HCT116 (cell line): Measurements from ENCODE around the gene SLC30A9. TPM values are rescaled to one million over a fixed set of nuclear protein-coding genes. Genes with fewer than 3 reads are reported as not detected.

Experiments
- ATAC-seq: fragments of 200-7000 bp; cut with Tn5 transposase; 2 replicates; pipeline ENCODE4 v1.9.1; 2020; ENCODE audit warnings: mild to moderate bottlenecking, moderate library complexity
- BruUV-seq: library from RNA; stranded (reverse); fragments of 400-500 nt; replicated peaks from 2 replicates; lab custom pipeline; 2021; lab: Mats Ljungman, UMichigan
- CTCF ChIA-PET: fragments of 300-600 bp; sonication (Branson Sonifier 250); formaldehyde crosslinking; loops from one replicate; lab custom pipeline; 2021; ENCODE audit warnings: antibody characterized with exemption; lab: Charles Lee
- POLR2A ChIA-PET: fragments of 300-600, 350-600 bp; sonication (Branson Sonifier 250); formaldehyde crosslinking; loops from one replicate; lab custom pipeline; 2021; ENCODE audit warnings: antibody characterized with exemption; lab: Charles Lee
- RAD21 ChIA-PET, 2 experiments: fragments of 300-600 bp; sonication (Branson Sonifier 250); formaldehyde crosslinking; loops; one replicate each; lab custom pipeline; 2023; ENCODE audit warnings: low total read pairs in 2 of 2; ENCODE audit not compliant: uncharacterized antibody in 2 of 2, unreplicated experiment in 2 of 2, low non-redundant PET in 1 of 2; lab: Charles Lee
- DNase-seq: peaks from one replicate; pipeline ENCODE4 v3.0.0-alpha.2; 2010; ENCODE audit warnings: low read depth, low spot score
- H2AFZ ChIP-seq: fragments of 200-600 bp; shearing (Covaris generic), sonication (generic); 2 replicates; pipeline ENCODE4 v1.6.1; 2017; ENCODE audit warnings: low read depth, mixed run types, mixed read lengths, antibody characterized with exemption, low read length; ENCODE audit not compliant: poor library complexity, severe bottlenecking
- H3K27ac ChIP-seq: 2 replicates; pipeline ENCODE4 v1.5.1; 2012; ENCODE audit warnings: low read depth, low read length
- H3K27me3 ChIP-seq: fragments of 200-600 bp; sonication (generic); 2 replicates; pipeline ENCODE4 v1.6.1; 2016; ENCODE audit warnings: mixed run types, low read length, mixed read lengths; ENCODE audit not compliant: insufficient read depth
- H3K36me3 ChIP-seq, 2 experiments: fragments of 200-500 bp in 1 of 2; fragments of 200-600 bp in 1 of 2; sonication (Bioruptor generic) in 1 of 2; sonication (generic) in 1 of 2; 2 replicates each; pipeline versions ENCODE4 v1.5.1 to v1.6.1; 2014 to 2016; ENCODE audit warnings: low read length in 2 of 2, inconsistent platforms in 1 of 2, mixed read lengths in 1 of 2, mixed run types in 1 of 2; ENCODE audit not compliant: insufficient read depth in 2 of 2, control insufficient read depth in 1 of 2
- H3K4me1 ChIP-seq, 2 experiments: fragments of 200-600 bp in 1 of 2; sonication (generic) in 1 of 2; 2 replicates each; pipeline versions ENCODE4 v1.5.1 to v1.6.1; 2012 to 2017; ENCODE audit warnings: low read length in 2 of 2, inconsistent platforms in 1 of 2, mild to moderate bottlenecking in 1 of 2, mixed read lengths in 1 of 2, mixed run types in 1 of 2, moderate library complexity in 1 of 2; ENCODE audit not compliant: insufficient read depth in 2 of 2, control insufficient read depth in 1 of 2
- H3K4me2 ChIP-seq: fragments of 200-600 bp; sonication (generic); 2 replicates; pipeline ENCODE4 v1.6.1; 2017; ENCODE audit warnings: mixed run types, low read length, mixed read lengths
- H3K4me3 ChIP-seq, 2 experiments: fragments of 200-600 bp in 1 of 2; sonication (generic) in 1 of 2; replicated peaks in 1 of 2; 2 replicates each; pipeline ENCODE4 v1.5.1; 2011 to 2016; ENCODE audit warnings: low read length in 2 of 2, control low read depth in 1 of 2, low read depth in 1 of 2, mild to moderate bottlenecking in 1 of 2, mixed read lengths in 1 of 2, mixed run types in 1 of 2
- H3K79me2 ChIP-seq: fragments of 200-600 bp; sonication (generic); 2 replicates; pipeline ENCODE4 v1.6.1; 2017; ENCODE audit warnings: mild to moderate bottlenecking, mixed run types, low read length, moderate library complexity, mixed read lengths; ENCODE audit not compliant: insufficient read depth
- H3K9ac ChIP-seq: fragments of 200-600 bp; sonication (generic); 2 replicates; pipeline ENCODE4 v1.6.1; 2016; ENCODE audit warnings: low read length, mixed read lengths
- H3K9me2 ChIP-seq: fragments of 200-600 bp; sonication (generic), shearing (Covaris generic); 2 replicates; pipeline ENCODE4 v1.6.1; 2017; ENCODE audit warnings: mixed run types, mild to moderate bottlenecking, moderate library complexity; ENCODE audit not compliant: insufficient read depth
- H3K9me3 ChIP-seq, 2 experiments: fragments of 200-500 bp in 1 of 2; fragments of 200-600 bp in 1 of 2; sonication (Bioruptor generic) in 1 of 2; sonication (generic) in 1 of 2; 2 replicates each; pipeline ENCODE4 v1.6.1; 2014 to 2017; ENCODE audit warnings: low read length in 2 of 2, mixed read lengths in 2 of 2, inconsistent platforms in 1 of 2, low read depth in 1 of 2, mild to moderate bottlenecking in 1 of 2, mixed run types in 1 of 2, moderate library complexity in 1 of 2; ENCODE audit not compliant: control insufficient read depth in 1 of 2, insufficient read depth in 1 of 2
- H4K20me1 ChIP-seq: fragments of 200-600 bp; sonication (generic), shearing (Covaris generic); 2 replicates; pipeline ENCODE4 v1.6.1; 2017; ENCODE audit warnings: mixed run types, mild to moderate bottlenecking, moderate library complexity; ENCODE audit not compliant: insufficient read depth
- ELF1 ChIP-seq: IDR thresholded peaks from 2 replicates; pipeline ENCODE4 v1.6.1; 2012; ENCODE audit warnings: low read depth, borderline replicate concordance
- EZH2 ChIP-seq: fragments of 200-600 bp; sonication (generic); IDR thresholded peaks from 2 replicates; pipeline ENCODE4 v1.6.1; 2017; ENCODE audit warnings: antibody characterized with exemption, mixed run types
- EZH2phosphoT487 ChIP-seq: fragments of 200-600 bp; IDR thresholded peaks from 2 replicates; pipeline ENCODE4 v1.6.1; 2018; ENCODE audit warnings: antibody characterized with exemption, borderline replicate concordance
- POLR2A ChIP-seq: IDR thresholded peaks from 2 replicates; pipeline ENCODE4 v1.7.0; 2011; ENCODE audit warnings: borderline replicate concordance; ENCODE audit not compliant: insufficient read depth, insufficient read length; ENCODE audit errors: extremely low read depth
- POLR2AphosphoS5 ChIP-seq: IDR thresholded peaks from 2 replicates; pipeline ENCODE4 v1.6.1; 2011; ENCODE audit warnings: mild to moderate bottlenecking, low read depth, low read length, moderate library complexity
- RAD21 ChIP-seq: IDR thresholded peaks from 2 replicates; pipeline ENCODE4 v1.6.1; 2012; ENCODE audit warnings: low read depth, mild to moderate bottlenecking
- SIN3A ChIP-seq: IDR thresholded peaks from 2 replicates; pipeline ENCODE4 v1.6.1; 2012; ENCODE audit warnings: low read depth
- SP1 ChIP-seq: IDR thresholded peaks from 2 replicates; pipeline ENCODE4 v1.6.1; 2012; ENCODE audit warnings: low read depth
- SRF ChIP-seq: IDR thresholded peaks from 2 replicates; pipeline ENCODE4 v1.6.1; 2012; ENCODE audit warnings: low read depth
- TCF7L2 ChIP-seq: IDR thresholded peaks from 2 replicates; pipeline ENCODE4 v1.7.0; 2011; ENCODE audit warnings: borderline replicate concordance, inconsistent platforms; ENCODE audit not compliant: insufficient read depth, insufficient read length; ENCODE audit errors: extremely low read depth
- ZNF274 ChIP-seq: fragments of 200-500 bp; sonication (Bioruptor generic); IDR thresholded peaks from 2 replicates; pipeline ENCODE4 v1.6.1; 2014; ENCODE audit warnings: mild to moderate bottlenecking, low read depth, low read length, inconsistent platforms
- intact Hi-C: fragments of 100-400 bp; cut with micrococcal nuclease; formaldehyde crosslinking; loops from 2 replicates; pipeline ENCODE4 v1.10.0; 2022
- total RNA-seq: library from RNA; stranded (reverse); gene quantifications from one replicate; pipeline ENCODE4 v1.2.1, GENCODE V29; 2021; ENCODE audit not compliant: unreplicated experiment
- TF ChIP-seq, protein P1 (sequence below): IDR thresholded peaks from 2 replicates; pipeline ENCODE4 v1.6.1; 2012
- TF ChIP-seq, protein P2 (sequence below): IDR thresholded peaks from 2 replicates; pipeline ENCODE4 v1.6.1; 2012
- TF ChIP-seq, protein P3 (sequence below): IDR thresholded peaks from 2 replicates; pipeline ENCODE4 v1.6.1; 2011; ENCODE audit warnings: mild to moderate bottlenecking, low read length, moderate library complexity; ENCODE audit not compliant: insufficient replicate concordance; ENCODE audit errors: extremely low read depth
- TF ChIP-seq, protein P4 (sequence below): IDR thresholded peaks from 2 replicates; pipeline ENCODE4 v1.6.1; 2012; ENCODE audit warnings: low read depth

Gene SLC30A9
- total RNA-seq, 1 experiment from 2014 or later = 67.4 TPM

DNA sequence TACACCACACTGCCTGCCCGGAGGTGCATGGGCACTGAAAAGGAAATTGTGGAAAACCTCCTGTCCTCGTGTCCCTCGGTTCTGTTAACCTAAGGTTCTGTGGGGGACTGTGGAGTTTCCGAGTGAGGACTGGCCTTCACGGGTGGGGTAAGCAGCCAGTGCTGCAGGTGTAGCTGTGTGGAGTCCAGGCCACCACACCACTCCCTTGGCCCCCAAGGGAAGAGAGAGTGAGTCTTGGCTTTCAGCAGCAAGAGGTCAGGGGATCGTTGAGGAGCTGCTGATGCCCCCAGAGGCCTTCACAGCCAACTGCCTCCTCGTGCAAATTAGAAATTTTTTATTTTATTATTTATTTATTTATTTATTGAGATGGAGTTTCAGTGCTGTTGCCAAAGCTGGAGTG, 141.8 kb downstream of the SLC30A9 start (continued):
- TF ChIP-seq POLR2AphosphoS5 (no peak), SRF (no peak), RAD21 (no peak), EZH2 (no peak)
- TF ChIP-seq, protein P1, sequence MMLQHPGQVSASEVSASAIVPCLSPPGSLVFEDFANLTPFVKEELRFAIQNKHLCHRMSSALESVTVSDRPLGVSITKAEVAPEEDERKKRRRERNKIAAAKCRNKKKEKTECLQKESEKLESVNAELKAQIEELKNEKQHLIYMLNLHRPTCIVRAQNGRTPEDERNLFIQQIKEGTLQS = no peak

DNA sequence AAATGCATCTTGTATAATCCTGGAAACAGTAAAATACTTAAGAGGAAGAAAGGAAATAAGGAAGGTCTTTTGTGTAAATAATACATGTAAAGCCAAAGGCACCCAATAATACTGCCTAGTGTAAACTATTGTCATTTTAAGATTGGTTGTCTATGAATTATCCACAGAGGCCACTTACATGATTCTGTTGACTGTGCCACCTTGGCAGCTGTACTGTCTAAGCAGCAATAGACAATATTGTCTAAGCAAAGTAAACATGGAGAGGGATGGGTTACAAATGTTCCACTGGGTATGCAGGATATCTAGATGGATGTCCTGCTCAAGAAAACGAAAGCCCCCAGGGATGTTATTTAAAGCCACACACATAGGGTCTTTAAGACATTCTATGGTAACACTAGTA, 142.7 kb downstream of the SLC30A9 start:
- intact Hi-C loops = no loop called here
- CTCF ChIA-PET = no interaction called here
- Histone ChIP-seq H4K20me1 (no peaks in the 10 kb centered on the region), H3K4me2 (no peak overlapping the region), H3K9ac (no peak overlapping the region), H3K36me3 (no peaks in the 10 kb centered on the region), H3K27ac (no peak overlapping the region), H3K9me2 (no peaks in the 10 kb centered on the region), H2AFZ (no peak overlapping the region), H3K4me1 (no peaks in the 10 kb centered on the region), H3K4me3 (no peak overlapping the region), H3K79me2 (no peaks in the 10 kb centered on the region), H3K27me3 (peaks cover 24% of the 10 kb centered on the region), H3K9me3 (no peaks in the 10 kb centered on the region)
- BruUV-seq = no TSS peak
- ATAC-seq (no peak), DNase-seq (no peak)
- TF ChIP-seq ZNF274 (no peak), SP1 (no peak), POLR2A (no peak), SIN3A (no peak), EZH2phosphoT487 (no peak), EZH2 (no peak), SRF (no peak), RAD21 (no peak), ELF1 (no peak), TCF7L2 (no peak)
- TF ChIP-seq, protein P2, sequence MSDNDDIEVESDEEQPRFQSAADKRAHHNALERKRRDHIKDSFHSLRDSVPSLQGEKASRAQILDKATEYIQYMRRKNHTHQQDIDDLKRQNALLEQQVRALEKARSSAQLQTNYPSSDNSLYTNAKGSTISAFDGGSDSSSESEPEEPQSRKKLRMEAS = no peak
- TF ChIP-seq, protein P3, sequence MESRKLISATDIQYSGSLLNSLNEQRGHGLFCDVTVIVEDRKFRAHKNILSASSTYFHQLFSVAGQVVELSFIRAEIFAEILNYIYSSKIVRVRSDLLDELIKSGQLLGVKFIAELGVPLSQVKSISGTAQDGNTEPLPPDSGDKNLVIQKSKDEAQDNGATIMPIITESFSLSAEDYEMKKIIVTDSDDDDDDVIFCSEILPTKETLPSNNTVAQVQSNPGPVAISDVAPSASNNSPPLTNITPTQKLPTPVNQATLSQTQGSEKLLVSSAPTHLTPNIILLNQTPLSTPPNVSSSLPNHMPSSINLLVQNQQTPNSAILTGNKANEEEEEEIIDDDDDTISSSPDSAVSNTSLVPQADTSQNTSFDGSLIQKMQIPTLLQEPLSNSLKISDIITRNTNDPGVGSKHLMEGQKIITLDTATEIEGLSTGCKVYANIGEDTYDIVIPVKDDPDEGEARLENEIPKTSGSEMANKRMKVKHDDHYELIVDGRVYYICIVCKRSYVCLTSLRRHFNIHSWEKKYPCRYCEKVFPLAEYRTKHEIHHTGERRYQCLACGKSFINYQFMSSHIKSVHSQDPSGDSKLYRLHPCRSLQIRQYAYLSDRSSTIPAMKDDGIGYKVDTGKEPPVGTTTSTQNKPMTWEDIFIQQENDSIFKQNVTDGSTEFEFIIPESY = no peak
- TF ChIP-seq, protein P4, sequence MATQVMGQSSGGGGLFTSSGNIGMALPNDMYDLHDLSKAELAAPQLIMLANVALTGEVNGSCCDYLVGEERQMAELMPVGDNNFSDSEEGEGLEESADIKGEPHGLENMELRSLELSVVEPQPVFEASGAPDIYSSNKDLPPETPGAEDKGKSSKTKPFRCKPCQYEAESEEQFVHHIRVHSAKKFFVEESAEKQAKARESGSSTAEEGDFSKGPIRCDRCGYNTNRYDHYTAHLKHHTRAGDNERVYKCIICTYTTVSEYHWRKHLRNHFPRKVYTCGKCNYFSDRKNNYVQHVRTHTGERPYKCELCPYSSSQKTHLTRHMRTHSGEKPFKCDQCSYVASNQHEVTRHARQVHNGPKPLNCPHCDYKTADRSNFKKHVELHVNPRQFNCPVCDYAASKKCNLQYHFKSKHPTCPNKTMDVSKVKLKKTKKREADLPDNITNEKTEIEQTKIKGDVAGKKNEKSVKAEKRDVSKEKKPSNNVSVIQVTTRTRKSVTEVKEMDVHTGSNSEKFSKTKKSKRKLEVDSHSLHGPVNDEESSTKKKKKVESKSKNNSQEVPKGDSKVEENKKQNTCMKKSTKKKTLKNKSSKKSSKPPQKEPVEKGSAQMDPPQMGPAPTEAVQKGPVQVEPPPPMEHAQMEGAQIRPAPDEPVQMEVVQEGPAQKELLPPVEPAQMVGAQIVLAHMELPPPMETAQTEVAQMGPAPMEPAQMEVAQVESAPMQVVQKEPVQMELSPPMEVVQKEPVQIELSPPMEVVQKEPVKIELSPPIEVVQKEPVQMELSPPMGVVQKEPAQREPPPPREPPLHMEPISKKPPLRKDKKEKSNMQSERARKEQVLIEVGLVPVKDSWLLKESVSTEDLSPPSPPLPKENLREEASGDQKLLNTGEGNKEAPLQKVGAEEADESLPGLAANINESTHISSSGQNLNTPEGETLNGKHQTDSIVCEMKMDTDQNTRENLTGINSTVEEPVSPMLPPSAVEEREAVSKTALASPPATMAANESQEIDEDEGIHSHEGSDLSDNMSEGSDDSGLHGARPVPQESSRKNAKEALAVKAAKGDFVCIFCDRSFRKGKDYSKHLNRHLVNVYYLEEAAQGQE = no peak
- POLR2A ChIA-PET = no interaction called here
- RAD21 ChIA-PET = no interaction called here
